ENCODE results near the gene DUS1L.

Gene DUS1L

GRCh38 chr17:82097184-82097918 lies 31.7 kb upstream of the DUS1L start:
- in situ Hi-C loops (cut with HindIII; ENCODE audit: low pct_unique_long_range_greater_than_20kb, low sequenced_read_pairs) = no loop called here
- no peak for TF ChIP-seq JUND (IDR thresholded peaks at IDR 0.05; ENCODE audit: low read depth)

DNA sequence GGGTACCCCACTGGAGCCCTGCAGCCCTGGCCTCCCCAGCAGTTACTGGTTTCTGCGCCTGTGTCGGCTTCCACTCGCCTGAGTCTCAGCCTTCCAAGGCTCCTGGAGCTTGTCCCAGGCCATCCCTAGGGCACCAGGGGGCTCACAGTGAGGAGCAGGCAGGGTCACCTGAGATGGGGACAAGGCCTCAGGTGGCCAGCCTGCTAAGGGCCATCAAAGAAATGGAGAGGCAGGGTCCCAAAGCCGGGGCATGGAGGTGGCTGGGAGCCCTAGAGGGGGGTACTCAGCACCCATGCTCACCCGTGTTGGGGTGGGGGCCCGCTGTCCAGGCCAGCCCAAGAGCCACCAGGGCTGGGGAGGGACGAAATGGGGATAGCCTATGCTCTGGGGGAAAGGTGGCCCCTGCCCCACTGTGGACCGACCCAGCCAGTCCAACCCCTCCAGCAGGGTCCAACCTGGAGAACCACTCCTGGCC lies 31.1 kb upstream of the DUS1L start:
- no peak for TF ChIP-seq JUND (IDR thresholded peaks at IDR 0.05; ENCODE audit: low read depth)
- in situ Hi-C loops (cut with HindIII; ENCODE audit: low pct_unique_long_range_greater_than_20kb, low sequenced_read_pairs) = no loop called here
- no peak for DNase-seq (ENCODE audit: low read depth in 1 of 2, low spot score in 1 of 2)

More at GRCh38 chr17:82097184-82097918, 31.7 kb upstream of the DUS1L start:
- DNase-seq (ENCODE audit: low read depth in 1 of 2, low spot score in 1 of 2) = peak; percentile 58 to 77

DNA sequence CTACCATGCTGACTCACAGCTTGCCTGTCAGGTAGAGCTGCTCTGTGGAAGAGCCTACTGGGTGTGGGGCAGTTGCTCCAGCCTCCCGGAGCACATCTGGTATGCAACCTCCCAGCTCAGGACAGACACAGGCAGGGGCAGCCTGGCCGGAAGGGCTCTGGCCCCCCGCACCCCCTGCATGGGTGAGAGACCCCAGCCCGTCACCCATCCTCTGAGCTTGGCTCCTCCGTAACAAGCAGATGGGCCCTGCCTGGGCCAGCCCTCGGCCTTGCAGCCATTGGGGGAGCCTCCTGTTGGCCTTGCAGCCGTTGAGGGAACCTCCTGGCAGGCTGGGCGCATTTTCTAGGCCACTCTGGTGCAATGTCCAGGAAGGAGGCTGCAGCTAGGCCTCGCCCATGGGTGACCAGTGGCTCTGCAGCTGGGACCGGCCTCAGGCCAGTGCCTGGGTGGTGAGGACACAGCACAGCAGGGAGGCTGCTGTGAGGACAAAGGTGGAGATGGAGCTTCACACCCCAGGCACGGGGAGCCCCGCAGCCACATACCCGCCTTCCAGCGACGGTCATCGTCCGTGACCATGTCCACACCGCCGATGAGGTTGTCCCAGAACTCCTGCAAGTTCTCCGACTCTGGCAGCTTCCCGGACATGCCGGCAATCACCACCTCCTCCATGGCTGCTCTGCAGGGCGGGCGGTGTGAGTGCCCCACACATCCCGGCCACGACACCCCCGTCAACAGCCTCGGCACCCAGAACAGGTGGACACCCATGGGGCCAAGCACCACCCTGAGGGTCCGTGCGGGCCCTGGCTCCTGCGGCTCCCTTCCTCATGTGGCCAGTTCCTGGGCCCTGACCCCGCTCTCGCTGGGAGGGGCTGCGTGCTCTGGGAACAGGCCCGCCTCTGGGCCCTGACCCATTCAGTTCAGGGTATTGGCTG lies 30.4 kb upstream of the DUS1L start:
- no peak for TF ChIP-seq JUND (IDR thresholded peaks at IDR 0.05; ENCODE audit: low read depth)
- in situ Hi-C loops (cut with HindIII; ENCODE audit: low pct_unique_long_range_greater_than_20kb, low sequenced_read_pairs) = no loop called here
- peak; percentile 52 to 78 for DNase-seq (ENCODE audit: low read depth in 1 of 2, low spot score in 1 of 2)

GRCh38 chr17:82094931-82095776 lies 29.6 kb upstream of the DUS1L start:
- in situ Hi-C loops (cut with HindIII; ENCODE audit: low pct_unique_long_range_greater_than_20kb, low sequenced_read_pairs) = no loop called here
- TF ChIP-seq JUND (IDR thresholded peaks at IDR 0.05; ENCODE audit: low read depth) = no peak
- no peak for DNase-seq (ENCODE audit: low read depth in 1 of 2, low spot score in 1 of 2)

DNA sequence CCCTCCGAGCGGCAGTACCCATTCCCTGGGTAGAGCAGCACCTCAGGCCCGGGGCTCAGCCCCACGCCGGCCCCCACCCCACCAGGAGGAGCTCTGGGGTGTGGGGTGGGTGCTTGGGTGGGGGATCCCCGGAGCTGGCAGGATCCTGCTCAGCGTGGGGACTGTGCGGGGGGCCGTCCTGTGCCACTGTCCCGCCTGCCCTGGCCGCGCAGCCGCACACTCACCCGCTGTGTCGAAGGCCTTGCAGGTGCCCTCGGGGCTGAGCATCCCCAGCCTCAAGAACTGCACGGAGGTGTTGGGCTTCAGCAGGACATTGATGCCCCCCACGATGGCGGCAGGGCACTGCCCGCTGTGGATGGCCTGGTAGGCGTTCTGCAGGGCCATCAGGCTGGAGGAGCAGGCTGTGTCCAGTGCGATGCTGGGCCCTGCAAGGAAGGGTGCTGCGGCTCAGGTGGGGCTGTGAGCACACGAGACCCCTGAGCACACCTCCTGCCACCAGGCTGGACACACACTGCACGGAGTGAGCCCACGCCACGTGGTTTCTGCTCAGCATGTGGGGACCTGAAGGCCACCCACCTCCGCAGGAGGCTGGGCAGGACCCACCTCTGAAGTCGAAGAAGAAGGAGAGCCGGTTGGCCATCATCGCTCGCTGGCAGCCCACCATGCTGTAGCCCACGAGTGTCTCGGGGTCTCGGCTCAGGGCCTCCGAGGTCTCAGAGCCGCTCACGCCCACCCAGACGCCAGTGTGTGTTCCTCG lies 27.6 kb upstream of the DUS1L start:
- in situ Hi-C loops (cut with HindIII; ENCODE audit: low pct_unique_long_range_greater_than_20kb, low sequenced_read_pairs) = no loop called here

DNA sequence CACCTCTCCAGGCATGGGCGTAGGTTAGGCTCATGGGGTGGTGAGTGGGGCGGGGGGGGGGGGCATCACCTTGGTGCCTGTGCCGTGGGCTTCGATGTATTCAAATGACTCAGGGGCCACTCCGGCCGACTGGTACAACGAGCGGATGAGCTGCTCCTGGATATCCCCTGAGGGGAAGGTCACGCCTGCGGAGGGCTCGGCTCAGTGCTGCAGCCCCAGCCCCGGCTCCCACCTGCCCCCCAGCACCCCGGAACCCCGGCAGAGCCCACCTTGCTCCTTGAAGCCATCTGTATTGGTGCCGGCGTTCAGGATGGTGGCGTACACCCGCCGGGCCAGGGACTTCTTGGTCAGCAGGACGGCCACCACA lies 27.0 kb upstream of the DUS1L start:
- in situ Hi-C loops (cut with HindIII; ENCODE audit: low pct_unique_long_range_greater_than_20kb, low sequenced_read_pairs) = no loop called here
- DNase-seq (ENCODE audit: low read depth in 1 of 2, low spot score in 1 of 2) = peak in 1 of 2 experiments; percentile 11
- TF ChIP-seq JUND (IDR thresholded peaks at IDR 0.05; ENCODE audit: low read depth) = no peak

More for the DNA sequence above, 27.6 kb upstream of the DUS1L start:
- TF ChIP-seq JUND (IDR thresholded peaks at IDR 0.05; ENCODE audit: low read depth) = no peak
- DNase-seq (ENCODE audit: low read depth in 1 of 2, low spot score in 1 of 2) = no peak

DNA sequence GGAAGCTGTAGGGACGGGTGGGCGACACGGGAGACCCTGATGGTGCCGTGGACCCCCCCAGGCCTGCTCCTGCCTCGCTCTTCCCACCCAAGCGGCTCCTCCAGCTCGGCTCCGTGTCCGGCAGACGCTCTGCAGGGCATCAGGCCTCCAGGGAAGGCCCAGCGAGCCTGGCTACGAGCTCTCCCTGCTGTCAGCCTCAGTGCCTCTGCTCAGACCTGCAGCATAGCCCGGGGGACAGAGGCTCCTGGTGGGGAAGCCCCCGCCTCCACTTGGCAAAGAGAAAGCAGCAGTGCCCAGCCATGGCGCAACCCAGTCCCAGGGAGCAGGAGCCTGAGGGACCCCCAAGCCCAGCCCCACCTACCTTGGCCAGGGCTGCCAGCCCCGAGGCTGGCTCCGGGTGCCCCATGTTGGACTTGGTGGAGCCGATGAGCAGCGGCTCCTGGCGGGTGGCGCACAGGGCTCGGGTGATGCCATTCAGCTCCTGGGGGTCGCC lies 26.5 kb upstream of the DUS1L start:
- DNase-seq (ENCODE audit: low read depth in 1 of 2, low spot score in 1 of 2) = peak in 1 of 2 experiments; percentile 15
- in situ Hi-C loops (cut with HindIII; ENCODE audit: low pct_unique_long_range_greater_than_20kb, low sequenced_read_pairs) = no loop called here
- no peak for TF ChIP-seq JUND (IDR thresholded peaks at IDR 0.05; ENCODE audit: low read depth)

- DNase-seq (ENCODE audit: low read depth in 1 of 2, low spot score in 1 of 2) = no peak
- in situ Hi-C loops (cut with HindIII; ENCODE audit: low pct_unique_long_range_greater_than_20kb, low sequenced_read_pairs) = no loop called here
- TF ChIP-seq JUND (IDR thresholded peaks at IDR 0.05; ENCODE audit: low read depth) = no peak
Measured at GRCh38 chr17:82091264-82092066, 25.9 kb upstream of the DUS1L start.

GRCh38 chr17:82090549-82091263 lies 25.1 kb upstream of the DUS1L start:
- TF ChIP-seq JUND (IDR thresholded peaks at IDR 0.05; ENCODE audit: low read depth) = no peak
- in situ Hi-C loops (cut with HindIII; ENCODE audit: low pct_unique_long_range_greater_than_20kb, low sequenced_read_pairs) = no loop called here
- no peak for DNase-seq (ENCODE audit: low read depth in 1 of 2, low spot score in 1 of 2)

Data from T47D (cell line).